ENCODE results near the gene E2F6. TPM values are rescaled to one million over a fixed set of nuclear protein-coding genes. Genes with fewer than 3 reads are reported as not detected.

The E2F6 gene
- total and polyA plus RNA-seq, 2 donors: 8.3 to 11.0 TPM

DNA sequence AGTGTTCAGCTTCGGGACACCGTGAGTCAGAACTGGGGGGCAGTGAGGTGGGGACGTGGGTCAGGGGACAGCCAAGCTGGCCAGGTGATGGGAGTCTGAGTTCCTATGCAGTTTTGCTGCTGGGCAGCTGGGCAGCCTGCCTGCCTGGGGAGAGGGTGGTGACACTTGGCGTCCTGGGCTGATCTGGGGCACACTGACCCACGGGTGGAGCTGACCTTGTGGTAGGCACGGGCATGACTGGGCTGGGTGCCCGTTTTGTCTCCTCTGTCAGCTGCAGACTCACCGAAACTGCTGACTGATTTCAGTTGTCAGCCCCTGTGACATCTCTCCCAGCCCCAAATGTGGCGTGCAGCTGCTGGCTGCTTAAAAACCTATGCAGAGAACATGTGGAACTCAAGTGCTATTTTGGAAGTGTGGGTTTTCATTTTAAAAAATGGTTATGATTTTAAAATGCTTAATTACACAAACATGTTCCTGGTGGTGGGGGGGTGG, 32.6 kb upstream of the E2F6 start:
- peaks cover 0 to 25% of the 10 kb centered on the region in 2 donors for H3K27me3 ChIP-seq (ENCODE audit: control insufficient read depth in 2 of 2, insufficient read depth in 1 of 2, low read length in 1 of 2)
- no peaks in the 10 kb centered on the region for H3K36me3 ChIP-seq (ENCODE audit: control insufficient read depth in 2 of 2, insufficient read depth in 2 of 2, low read length in 1 of 2)
- no peaks in the 10 kb centered on the region for H3K9me3 ChIP-seq (ENCODE audit: control insufficient read depth in 2 of 2, insufficient read depth in 1 of 2, low read length in 1 of 2)
- no peaks in the 10 kb centered on the region for H3K4me1 ChIP-seq (ENCODE audit: control insufficient read depth in 2 of 2, insufficient read depth in 2 of 2, low read length in 2 of 2)
- H3K4me3 ChIP-seq (ENCODE audit: low read length in 2 of 2): no peak overlapping the region
- H3K27ac ChIP-seq (ENCODE audit: low read depth in 1 of 2, low read length in 1 of 2): no peak overlapping the region
- 87% methylated on average over 9 of the region's 9 CpGs for WGBS
- DNase-seq (ENCODE audit: low read depth in 6 of 9, low spot score in 9 of 9): no peak

DNA sequence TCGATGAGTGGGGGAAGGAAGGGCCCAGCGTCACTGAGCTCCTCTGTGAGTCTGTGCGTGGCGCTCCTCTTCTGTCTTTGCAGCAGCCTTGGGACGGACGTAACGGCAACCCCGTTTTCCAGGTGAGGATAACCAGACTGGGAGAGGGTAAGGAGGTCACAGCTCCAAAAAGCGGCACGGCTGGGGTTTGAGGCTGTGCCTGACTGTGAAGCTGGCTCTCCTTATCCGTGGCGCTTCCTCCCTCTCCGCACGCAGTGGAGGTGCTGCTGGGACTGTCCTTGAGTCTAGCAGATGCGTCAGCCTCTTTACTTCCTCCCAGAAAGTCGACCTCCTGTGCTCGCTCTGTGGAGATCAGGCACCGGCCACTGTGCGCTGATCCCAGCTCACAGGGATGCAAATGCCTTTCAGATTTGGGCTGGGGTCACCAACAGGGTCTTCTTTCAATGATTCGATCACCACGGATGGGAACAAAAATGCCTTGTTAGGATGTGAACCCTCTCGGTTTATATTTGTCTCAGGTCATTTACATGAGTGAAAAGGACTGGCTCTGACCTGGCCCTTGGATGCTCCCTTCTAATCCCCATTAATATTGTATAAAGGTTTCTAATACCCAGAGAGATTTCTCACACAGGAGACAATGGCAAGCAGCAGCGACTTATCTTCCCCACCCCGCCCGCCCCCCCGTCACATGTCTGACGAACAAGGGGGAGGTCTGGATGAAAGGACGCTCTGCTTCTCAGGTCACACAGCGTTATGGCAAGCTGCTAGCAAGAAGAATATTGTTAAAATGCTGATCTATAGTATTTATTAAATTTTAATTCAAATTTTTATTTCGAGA, 30.1 kb upstream of the E2F6 start:
- no peaks in the 10 kb centered on the region for H3K36me3 ChIP-seq (ENCODE audit: control insufficient read depth in 2 of 2, insufficient read depth in 2 of 2, low read length in 1 of 2)

DNA sequence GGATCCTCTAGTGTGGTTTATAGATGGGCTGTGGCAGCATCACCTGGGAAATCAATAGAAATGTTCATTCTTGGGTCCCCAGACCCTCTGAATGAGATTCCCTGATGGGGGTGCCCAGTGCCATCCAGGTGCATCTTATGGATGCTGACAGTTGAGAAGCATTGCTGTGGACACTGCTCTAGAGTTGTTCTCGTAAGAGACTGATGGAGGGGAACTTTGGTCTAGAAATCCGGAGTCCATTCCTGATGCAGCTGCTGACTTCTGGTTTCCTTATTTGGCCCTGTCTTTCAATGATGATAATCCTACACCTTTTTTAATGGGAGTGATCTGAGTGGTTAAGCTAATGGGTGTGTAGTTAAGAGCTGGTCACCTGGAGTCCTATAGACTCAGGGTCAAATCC, 28.3 kb upstream of the E2F6 start:
- no peak for DNase-seq (ENCODE audit: low read depth in 6 of 9, low spot score in 9 of 9)
- 97% methylated on average over 2 of the region's 2 CpGs for WGBS
- Histone ChIP-seq H3K27ac (ENCODE audit: low read depth in 1 of 2, low read length in 1 of 2) (no peak overlapping the region), H3K4me1 (ENCODE audit: control insufficient read depth in 2 of 2, insufficient read depth in 2 of 2, low read length in 2 of 2) (no peaks in the 10 kb centered on the region), H3K36me3 (ENCODE audit: control insufficient read depth in 2 of 2, insufficient read depth in 2 of 2, low read length in 1 of 2) (no peaks in the 10 kb centered on the region), H3K27me3 (ENCODE audit: control insufficient read depth in 2 of 2, insufficient read depth in 1 of 2, low read length in 1 of 2) (peaks cover 0 to 28% of the 10 kb centered on the region in 2 donors), H3K9me3 (ENCODE audit: control insufficient read depth in 2 of 2, insufficient read depth in 1 of 2, low read length in 1 of 2) (no peaks in the 10 kb centered on the region), H3K4me3 (ENCODE audit: low read length in 2 of 2) (no peak overlapping the region)

More for the DNA sequence above, 30.1 kb upstream of the E2F6 start:
- no peak overlapping the region for H3K4me3 ChIP-seq (ENCODE audit: low read length in 2 of 2)
- H3K27me3 ChIP-seq (ENCODE audit: control insufficient read depth in 2 of 2, insufficient read depth in 1 of 2, low read length in 1 of 2): peaks cover 0 to 28% of the 10 kb centered on the region in 2 donors
- no peak overlapping the region for H3K27ac ChIP-seq (ENCODE audit: low read depth in 1 of 2, low read length in 1 of 2)
- 57% methylated on average over 30 of the region's 30 CpGs for WGBS
- no peak for DNase-seq (ENCODE audit: low read depth in 6 of 9, low spot score in 9 of 9)
- H3K9me3 ChIP-seq (ENCODE audit: control insufficient read depth in 2 of 2, insufficient read depth in 1 of 2, low read length in 1 of 2): no peaks in the 10 kb centered on the region
- no peaks in the 10 kb centered on the region for H3K4me1 ChIP-seq (ENCODE audit: control insufficient read depth in 2 of 2, insufficient read depth in 2 of 2, low read length in 2 of 2)

DNA sequence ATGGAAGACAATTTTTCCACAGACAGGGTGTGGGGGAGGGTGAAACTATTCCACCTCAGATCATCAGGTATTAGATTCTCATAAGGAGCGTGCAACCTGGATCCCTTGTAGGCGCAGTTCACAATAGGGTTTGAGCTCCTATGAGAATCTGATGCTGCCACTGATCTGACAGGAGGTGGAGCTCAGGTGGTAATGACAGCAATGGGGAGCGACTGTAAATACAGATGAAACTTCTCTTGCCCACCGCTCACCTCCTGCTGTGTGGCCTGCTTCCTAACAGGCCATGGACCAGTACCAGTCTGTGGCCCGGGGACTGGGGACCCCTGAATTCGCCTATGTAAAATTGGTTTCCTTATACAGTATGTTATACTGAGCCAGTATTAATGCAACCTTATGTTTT, 27.3 kb upstream of the E2F6 start:
- no peaks in the 10 kb centered on the region for H3K9me3 ChIP-seq (ENCODE audit: control insufficient read depth in 2 of 2, insufficient read depth in 1 of 2, low read length in 1 of 2)
- H3K4me3 ChIP-seq (ENCODE audit: low read length in 2 of 2): no peak overlapping the region
- 97% methylated on average over 6 of the region's 6 CpGs for WGBS
- H3K36me3 ChIP-seq (ENCODE audit: control insufficient read depth in 2 of 2, insufficient read depth in 2 of 2, low read length in 1 of 2): no peaks in the 10 kb centered on the region
- H3K27me3 ChIP-seq (ENCODE audit: control insufficient read depth in 2 of 2, insufficient read depth in 1 of 2, low read length in 1 of 2): peaks cover 0 to 25% of the 10 kb centered on the region in 2 donors
- H3K4me1 ChIP-seq (ENCODE audit: control insufficient read depth in 2 of 2, insufficient read depth in 2 of 2, low read length in 2 of 2): no peaks in the 10 kb centered on the region
- H3K27ac ChIP-seq (ENCODE audit: low read depth in 1 of 2, low read length in 1 of 2): no peak overlapping the region
- no peak for DNase-seq (ENCODE audit: low read depth in 6 of 9, low spot score in 9 of 9)

DNA sequence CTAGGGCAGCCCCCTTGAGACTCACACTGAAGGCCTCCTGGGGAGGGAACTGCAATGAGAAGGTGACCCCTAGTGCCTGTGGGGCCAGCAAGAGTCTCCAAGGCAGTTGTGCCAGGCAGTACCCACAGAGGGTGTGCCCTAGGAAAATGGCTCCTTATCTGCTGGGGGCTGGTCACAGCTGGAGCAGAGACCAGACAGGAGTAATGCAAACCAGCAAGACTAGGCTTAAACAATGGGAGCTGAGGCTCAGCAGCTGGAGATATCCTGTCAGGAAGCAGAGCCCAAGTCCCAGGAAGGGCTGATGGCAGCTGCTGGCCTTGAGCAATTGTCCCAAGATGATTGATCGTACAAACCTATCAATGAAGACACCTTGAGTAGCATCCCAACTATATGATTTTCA, 26.8 kb upstream of the E2F6 start:
- H3K9me3 ChIP-seq (ENCODE audit: control insufficient read depth in 2 of 2, insufficient read depth in 1 of 2, low read length in 1 of 2): no peaks in the 10 kb centered on the region
- no peak for DNase-seq (ENCODE audit: low read depth in 6 of 9, low spot score in 9 of 9)
- H3K27ac ChIP-seq (ENCODE audit: low read depth in 1 of 2, low read length in 1 of 2): no peak overlapping the region
- peaks cover 0 to 27% of the 10 kb centered on the region in 2 donors for H3K27me3 ChIP-seq (ENCODE audit: control insufficient read depth in 2 of 2, insufficient read depth in 1 of 2, low read length in 1 of 2)
- no peak overlapping the region for H3K4me3 ChIP-seq (ENCODE audit: low read length in 2 of 2)
- no peaks in the 10 kb centered on the region for H3K4me1 ChIP-seq (ENCODE audit: control insufficient read depth in 2 of 2, insufficient read depth in 2 of 2, low read length in 2 of 2)
- H3K36me3 ChIP-seq (ENCODE audit: control insufficient read depth in 2 of 2, insufficient read depth in 2 of 2, low read length in 1 of 2): no peaks in the 10 kb centered on the region
- WGBS: 100% methylated on average over 1 of the region's 1 CpG

DNA sequence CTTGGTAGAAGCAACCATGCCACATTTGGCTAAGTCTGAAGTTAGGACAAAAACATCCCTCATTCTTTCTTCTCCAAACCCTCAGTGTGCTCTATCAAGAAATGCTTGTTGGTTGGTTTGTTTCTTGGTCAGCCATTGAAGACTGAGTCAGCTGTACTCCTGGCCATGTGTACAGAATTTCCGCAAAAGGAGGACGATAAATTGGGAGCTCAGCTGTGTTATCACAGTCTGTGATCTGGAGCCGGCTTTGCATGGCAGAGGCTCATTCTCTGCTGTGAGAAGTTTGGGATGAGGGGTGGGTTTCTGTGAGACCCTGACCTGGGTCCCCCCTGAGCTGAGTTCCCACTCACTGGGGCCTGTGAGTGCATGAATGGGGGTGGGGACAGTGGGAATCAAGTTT, 26.3 kb upstream of the E2F6 start:
- 79% methylated on average over 3 of the region's 3 CpGs for WGBS
- Histone ChIP-seq H3K27me3 (ENCODE audit: control insufficient read depth in 2 of 2, insufficient read depth in 1 of 2, low read length in 1 of 2) (peaks cover 0 to 27% of the 10 kb centered on the region in 2 donors), H3K4me3 (ENCODE audit: low read length in 2 of 2) (no peak overlapping the region), H3K4me1 (ENCODE audit: control insufficient read depth in 2 of 2, insufficient read depth in 2 of 2, low read length in 2 of 2) (no peaks in the 10 kb centered on the region), H3K9me3 (ENCODE audit: control insufficient read depth in 2 of 2, insufficient read depth in 1 of 2, low read length in 1 of 2) (no peaks in the 10 kb centered on the region), H3K27ac (ENCODE audit: low read depth in 1 of 2, low read length in 1 of 2) (no peak overlapping the region), H3K36me3 (ENCODE audit: control insufficient read depth in 2 of 2, insufficient read depth in 2 of 2, low read length in 1 of 2) (no peaks in the 10 kb centered on the region)
- no peak for DNase-seq (ENCODE audit: low read depth in 6 of 9, low spot score in 9 of 9)

DNA sequence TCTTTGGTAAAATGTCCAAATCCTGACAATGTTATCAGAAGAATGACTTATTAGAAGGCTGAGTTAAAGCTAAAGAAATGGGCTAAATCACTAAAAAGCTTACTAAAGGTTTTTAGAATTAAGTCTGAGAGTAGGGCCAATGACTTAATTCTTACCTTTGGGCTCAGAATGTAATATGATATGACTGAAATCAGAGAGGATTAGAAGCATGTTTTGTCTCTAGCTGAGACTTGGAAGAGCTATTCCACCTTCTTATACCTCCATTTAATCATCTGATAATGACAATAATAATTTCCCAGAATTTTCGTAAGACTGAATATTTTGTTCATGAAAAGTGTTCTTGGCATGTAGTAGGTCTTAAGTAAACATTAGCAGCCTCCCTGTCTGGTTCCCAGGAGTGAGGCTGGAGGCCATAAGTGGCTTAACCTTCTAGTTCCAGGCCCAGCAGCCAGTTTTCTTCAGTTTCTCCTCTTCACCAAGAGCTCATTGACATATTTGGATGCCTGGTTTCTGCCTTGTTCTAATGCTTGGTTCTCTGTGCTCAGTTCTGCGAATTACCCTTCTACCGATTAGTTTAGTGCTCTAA, 25.5 kb upstream of the E2F6 start:
- DNase-seq (ENCODE audit: low read depth in 6 of 9, low spot score in 9 of 9): no peak
- no peak overlapping the region for H3K27ac ChIP-seq (ENCODE audit: low read depth in 1 of 2, low read length in 1 of 2)
- H3K27me3 ChIP-seq (ENCODE audit: control insufficient read depth in 2 of 2, insufficient read depth in 1 of 2, low read length in 1 of 2): peaks cover 0 to 26% of the 10 kb centered on the region in 2 donors
- H3K9me3 ChIP-seq (ENCODE audit: control insufficient read depth in 2 of 2, insufficient read depth in 1 of 2, low read length in 1 of 2): no peaks in the 10 kb centered on the region
- WGBS: 66% methylated on average over 3 of the region's 3 CpGs
- no peaks in the 10 kb centered on the region for H3K36me3 ChIP-seq (ENCODE audit: control insufficient read depth in 2 of 2, insufficient read depth in 2 of 2, low read length in 1 of 2)
- H3K4me3 ChIP-seq (ENCODE audit: low read length in 2 of 2): no peak overlapping the region
- H3K4me1 ChIP-seq (ENCODE audit: control insufficient read depth in 2 of 2, insufficient read depth in 2 of 2, low read length in 2 of 2): no peaks in the 10 kb centered on the region

DNA sequence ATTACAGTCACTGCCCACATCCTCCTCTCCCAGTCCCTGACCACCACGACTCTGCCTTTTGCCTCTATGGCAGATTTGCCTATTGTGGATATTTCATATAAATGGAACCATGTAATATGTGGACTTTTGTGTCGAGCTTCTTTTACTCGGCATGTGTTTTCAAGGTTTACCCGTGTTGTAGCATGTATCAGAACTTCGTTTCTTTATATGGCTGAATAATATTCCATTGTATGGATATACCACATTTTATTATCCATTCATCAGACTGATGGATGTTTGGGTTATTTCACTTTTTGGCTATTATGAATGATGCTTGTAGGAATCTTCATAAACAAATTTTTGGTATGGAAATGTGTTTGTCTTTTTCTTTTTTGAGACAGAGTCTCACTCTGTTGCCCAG, 24.2 kb upstream of the E2F6 start:
- no peak for DNase-seq (ENCODE audit: low read depth in 6 of 9, low spot score in 9 of 9)
- Histone ChIP-seq H3K4me3 (ENCODE audit: low read length in 2 of 2) (no peak overlapping the region), H3K27ac (ENCODE audit: low read depth in 1 of 2, low read length in 1 of 2) (no peak overlapping the region), H3K27me3 (ENCODE audit: control insufficient read depth in 2 of 2, insufficient read depth in 1 of 2, low read length in 1 of 2) (peaks cover 2 to 32% of the 10 kb centered on the region in 2 donors), H3K4me1 (ENCODE audit: control insufficient read depth in 2 of 2, insufficient read depth in 2 of 2, low read length in 2 of 2) (no peaks in the 10 kb centered on the region), H3K9me3 (ENCODE audit: control insufficient read depth in 2 of 2, insufficient read depth in 1 of 2, low read length in 1 of 2) (no peaks in the 10 kb centered on the region), H3K36me3 (ENCODE audit: control insufficient read depth in 2 of 2, insufficient read depth in 2 of 2, low read length in 1 of 2) (no peaks in the 10 kb centered on the region)
- WGBS: 96% methylated on average over 5 of the region's 5 CpGs

DNA sequence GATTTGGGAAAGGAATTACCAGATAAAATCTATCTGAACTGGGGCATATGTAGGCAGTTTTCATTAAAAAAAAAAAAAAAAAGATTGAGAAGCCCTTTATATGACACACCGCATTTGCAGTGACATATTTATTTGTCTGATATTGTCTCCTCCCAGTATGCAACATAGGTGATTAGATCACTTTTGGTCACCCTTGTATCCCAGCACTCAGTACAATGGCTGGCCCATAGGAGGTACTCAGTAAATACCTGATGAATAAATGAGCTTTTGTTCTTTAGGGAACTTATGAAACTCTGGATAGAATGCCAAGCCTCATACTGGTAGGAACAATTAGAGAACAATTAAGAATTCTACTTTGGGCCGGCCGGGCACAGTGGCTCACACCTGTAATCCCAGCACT, 22.8 kb upstream of the E2F6 start:
- Histone ChIP-seq H3K9me3 (ENCODE audit: control insufficient read depth in 2 of 2, insufficient read depth in 1 of 2, low read length in 1 of 2) (no peaks in the 10 kb centered on the region), H3K4me3 (ENCODE audit: low read length in 2 of 2) (no peak overlapping the region), H3K27ac (ENCODE audit: low read depth in 1 of 2, low read length in 1 of 2) (no peak overlapping the region), H3K27me3 (ENCODE audit: control insufficient read depth in 2 of 2, insufficient read depth in 1 of 2, low read length in 1 of 2) (peaks cover 14 to 37% of the 10 kb centered on the region in 2 donors), H3K36me3 (ENCODE audit: control insufficient read depth in 2 of 2, insufficient read depth in 2 of 2, low read length in 1 of 2) (no peaks in the 10 kb centered on the region), H3K4me1 (ENCODE audit: control insufficient read depth in 2 of 2, insufficient read depth in 2 of 2, low read length in 2 of 2) (no peaks in the 10 kb centered on the region)
- DNase-seq (ENCODE audit: low read depth in 6 of 9, low spot score in 9 of 9): no peak
- WGBS: 65% methylated on average over 3 of the region's 3 CpGs
